ENCODE measurements around the gene PRR15L. TPM values are rescaled to one million over a fixed set of nuclear protein-coding genes. Genes with fewer than 3 reads are reported as not detected.

Gene PRR15L
- total and polyA plus RNA-seq, 7 donors: 0.04 to 0.17 TPM; not detected in 5

GRCh38 chr17:47983492-47984223 is 26.0 kb upstream of the PRR15L start:
- Histone ChIP-seq H3K4me3 (no peak overlapping the region), H3K9me3 (no peaks in the 10 kb centered on the region), H3K27ac (no peak overlapping the region), H3K36me3 (ENCODE audit: insufficient read depth in 1 of 2, low read depth in 1 of 2) (peaks cover 7 to 61% of the 10 kb centered on the region in 2 donors), H3K4me1 (no peaks in the 10 kb centered on the region), H3K27me3 (ENCODE audit: insufficient read depth in 3 of 3, low read length in 2 of 3) (no peaks in the 10 kb centered on the region)
- intact Hi-C loops (cut with DNase I): no loop called here
- DNase-seq (no peak), ATAC-seq (no peak)
- TF ChIP-seq CTCF (IDR thresholded peaks at IDR 0.05): no peak
- 74 to 80% (median 79%) methylated on average over 11 of the region's 11 CpGs for WGBS, 3 donors

GRCh38 chr17:47982645-47983390 is 25.1 kb upstream of the PRR15L start:
- H3K36me3 ChIP-seq (ENCODE audit: insufficient read depth in 1 of 2, low read depth in 1 of 2): peaks cover 7 to 69% of the 10 kb centered on the region in 2 donors
- WGBS, 3 donors: 79 to 80% (median 79%) methylated on average over 9 of the region's 9 CpGs

GRCh38 chr17:47982091-47982617 is 24.5 kb upstream of the PRR15L start:
- no peak for TF ChIP-seq CTCF (IDR thresholded peaks at IDR 0.05)
- peaks cover 7 to 76% of the 10 kb centered on the region in 2 donors for H3K36me3 ChIP-seq (ENCODE audit: insufficient read depth in 1 of 2, low read depth in 1 of 2)
- intact Hi-C loops (cut with DNase I): no loop called here
- no peak overlapping the region for H3K4me3 ChIP-seq
- ATAC-seq (no peak), DNase-seq (no peak)
- 72 to 76% (median 73%) methylated on average over 14 of the region's 14 CpGs for WGBS, 3 donors
- no peaks in the 10 kb centered on the region for H3K9me3 ChIP-seq
- no peaks in the 10 kb centered on the region for H3K4me1 ChIP-seq
- no peak overlapping the region for H3K27ac ChIP-seq
- H3K27me3 ChIP-seq (ENCODE audit: insufficient read depth in 3 of 3, low read length in 2 of 3): no peaks in the 10 kb centered on the region

More at GRCh38 chr17:47982645-47983390, 25.1 kb upstream of the PRR15L start:
- DNase-seq: no peak
- no peaks in the 10 kb centered on the region for H3K27me3 ChIP-seq (ENCODE audit: insufficient read depth in 3 of 3, low read length in 2 of 3)
- H3K4me1 ChIP-seq: no peaks in the 10 kb centered on the region
- TF ChIP-seq CTCF (IDR thresholded peaks at IDR 0.05): no peak
- intact Hi-C loops (cut with DNase I): no loop called here
- no peak for ATAC-seq
- no peak overlapping the region for H3K27ac ChIP-seq
- H3K9me3 ChIP-seq: no peaks in the 10 kb centered on the region
- no peak overlapping the region for H3K4me3 ChIP-seq

GRCh38 chr17:47981462-47981861 is 23.8 kb upstream of the PRR15L start:
- intact Hi-C loops (cut with DNase I): no loop called here
- DNase-seq (no peak), ATAC-seq (no peak)
- TF ChIP-seq CTCF (IDR thresholded peaks at IDR 0.05): no peak
- Histone ChIP-seq H3K27ac (no peak overlapping the region), H3K9me3 (no peaks in the 10 kb centered on the region), H3K4me3 (no peak overlapping the region), H3K27me3 (ENCODE audit: insufficient read depth in 3 of 3, low read length in 2 of 3) (no peaks in the 10 kb centered on the region), H3K4me1 (no peaks in the 10 kb centered on the region), H3K36me3 (ENCODE audit: insufficient read depth in 1 of 2, low read depth in 1 of 2) (peaks cover 7 to 83% of the 10 kb centered on the region in 2 donors)
- WGBS, 3 donors: 93 to 98% (median 94%) methylated on average over 9 of the region's 9 CpGs

All from psoas muscle (tissue), 8 donors.